Gastrocnemius medialis (tissue), 4 donors: Measurements from ENCODE around the gene NUDT2. TPM values are rescaled to one million over a fixed set of nuclear protein-coding genes. Genes with fewer than 3 reads are reported as not detected.
A peak's percentile ranks its signal among the peaks of the same experiment; 100 is the strongest.

ENCODE experiments used
- ATAC-seq, 2 donors: fragments of 150-250 bp; one replicate each; pipeline ENCODE4 v1.9.1; 2016
- DNase-seq, 2 donors: peaks; one replicate each; pipeline ENCODE4 v3.0.0-alpha.2; 2019
- H3K27ac ChIP-seq, 4 donors: fragments of 200-600 bp; sonication (generic); 1 replicate in 1 of 4; 2 replicates in 3 of 4; pipeline ENCODE4 v1.5.1; 2016 to 2018; ENCODE audit warnings: mild to moderate bottlenecking in 2 of 4, moderate library complexity in 1 of 4
- H3K27me3 ChIP-seq, 3 donors: fragments of 200-600 bp; sonication (generic) in 2 of 3; 1 replicate in 1 of 3; 2 replicates in 2 of 3; pipeline versions ENCODE4 v1.5.1 to v1.6.0; 2016 to 2019; ENCODE audit warnings: mild to moderate bottlenecking in 1 of 3, moderate library complexity in 1 of 3
- H3K36me3 ChIP-seq, 2 donors: fragments of 200-600 bp; sonication (generic) in 1 of 2; one replicate each; pipeline ENCODE4 v1.5.1; 2017 to 2018
- H3K4me1 ChIP-seq, 2 donors: fragments of 200-600 bp; sonication (generic) in 1 of 2; one replicate each; pipeline ENCODE4 v1.5.1; 2016 to 2017; ENCODE audit warnings: mild to moderate bottlenecking in 2 of 2
- H3K4me3 ChIP-seq, 4 donors: fragments of 200-600 bp; sonication (generic) in 3 of 4; 1 replicate in 1 of 4; 2 replicates in 3 of 4; pipeline ENCODE4 v1.5.1; 2016 to 2019; ENCODE audit warnings: mild to moderate bottlenecking in 2 of 4
- H3K9me3 ChIP-seq, 3 donors: fragments of 200-600 bp; sonication (generic) in 2 of 3; 1 replicate in 1 of 3; 2 replicates in 2 of 3; pipeline ENCODE4 v1.5.1; 2016 to 2019
- POLR2A ChIP-seq, 2 donors: fragments of 450-650 bp; IDR thresholded peaks; one replicate each; pipeline ENCODE4 v1.6.1; 2017; ENCODE audit warnings: antibody characterized with exemption in 2 of 2, mild to moderate bottlenecking in 2 of 2, moderate library complexity in 2 of 2
- in situ Hi-C, 4 donors: fragments of 200-750 bp; cut with MboI; loops; one replicate each; pipeline versions ENCODE4 v1.15.0 to v1.8.0; 2017; ENCODE audit warnings: low sequenced_read_pairs in 4 of 4
- intact Hi-C: fragments of 100-400 bp; cut with DNase I; formaldehyde crosslinking; loops from one replicate; pipeline ENCODE4 v1.15.1; 2023; ENCODE audit warnings: low total_unique reads
- total RNA-seq, 4 donors: library from RNA; depleted of rRNA; stranded (reverse); fragments of >200 nt; gene quantifications; one replicate each; pipeline versions ENCODE4 v1.1.0 to v1.2.3, GENCODE V29; 2016
- TF ChIP-seq, protein P1 (sequence below), 5 experiments: fragments of 450-650 bp in 3 of 5; fragments of 200-600 bp in 2 of 5; sonication (generic) in 2 of 5; IDR thresholded peaks in 4 of 5; conservative IDR thresholded peaks in 1 of 5; 1 replicate in 4 of 5; 2 replicates in 1 of 5; pipeline ENCODE4 v1.5.1; 2016 to 2019; ENCODE audit warnings: antibody characterized with exemption in 5 of 5, mild to moderate bottlenecking in 3 of 5, moderate library complexity in 3 of 5

NUDT2 gene
- total RNA-seq, 4 donors from 2014 or later = 8.2 to 19.9 (median 16.1) TPM

DNA sequence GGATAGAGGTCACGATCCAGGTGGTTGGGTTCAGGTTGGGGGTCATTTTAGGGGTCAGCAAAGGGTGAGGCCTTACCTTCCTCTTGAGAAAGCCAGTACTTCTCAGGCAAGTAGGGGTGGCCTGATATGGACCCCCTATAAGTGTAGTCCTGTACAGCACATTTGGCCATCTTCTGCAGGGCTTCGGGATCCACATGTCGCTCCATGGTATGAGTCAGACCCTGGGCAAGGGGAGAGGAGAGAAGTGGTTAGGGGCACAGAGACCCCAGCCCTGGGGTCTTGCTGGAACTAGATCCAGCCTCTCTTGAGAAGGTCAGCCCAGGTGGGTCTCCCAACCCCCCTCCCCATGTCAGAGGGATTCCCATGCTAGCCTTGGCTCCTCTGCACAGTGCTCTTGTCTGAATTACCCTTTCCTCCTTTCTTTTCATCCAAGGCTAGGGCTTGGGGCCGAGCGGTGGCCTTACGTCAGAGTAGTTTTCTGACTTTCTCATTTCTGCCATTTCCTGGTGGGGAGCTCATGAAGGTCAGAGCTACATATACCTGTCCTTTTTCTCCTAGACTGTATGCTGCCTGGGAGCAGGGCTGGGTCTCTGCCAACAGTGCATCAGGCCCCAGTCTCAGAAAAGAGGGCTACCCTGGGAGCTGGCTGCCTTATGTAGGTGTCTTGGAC is 56.3 kb downstream of the NUDT2 start:
- Histone ChIP-seq H3K4me3 (no peak overlapping the region), H3K36me3 (no peaks in the 10 kb centered on the region), H3K27me3 (no peaks in the 10 kb centered on the region), H3K27ac (no peak overlapping the region), H3K4me1 (peaks cover 5 to 10% of the 10 kb centered on the region in 2 donors), H3K9me3 (no peaks in the 10 kb centered on the region)
- in situ Hi-C loops = no loop called here
- intact Hi-C loops = no loop called here
- DNase-seq (no peak), ATAC-seq (no peak)
- TF ChIP-seq, protein P1, sequence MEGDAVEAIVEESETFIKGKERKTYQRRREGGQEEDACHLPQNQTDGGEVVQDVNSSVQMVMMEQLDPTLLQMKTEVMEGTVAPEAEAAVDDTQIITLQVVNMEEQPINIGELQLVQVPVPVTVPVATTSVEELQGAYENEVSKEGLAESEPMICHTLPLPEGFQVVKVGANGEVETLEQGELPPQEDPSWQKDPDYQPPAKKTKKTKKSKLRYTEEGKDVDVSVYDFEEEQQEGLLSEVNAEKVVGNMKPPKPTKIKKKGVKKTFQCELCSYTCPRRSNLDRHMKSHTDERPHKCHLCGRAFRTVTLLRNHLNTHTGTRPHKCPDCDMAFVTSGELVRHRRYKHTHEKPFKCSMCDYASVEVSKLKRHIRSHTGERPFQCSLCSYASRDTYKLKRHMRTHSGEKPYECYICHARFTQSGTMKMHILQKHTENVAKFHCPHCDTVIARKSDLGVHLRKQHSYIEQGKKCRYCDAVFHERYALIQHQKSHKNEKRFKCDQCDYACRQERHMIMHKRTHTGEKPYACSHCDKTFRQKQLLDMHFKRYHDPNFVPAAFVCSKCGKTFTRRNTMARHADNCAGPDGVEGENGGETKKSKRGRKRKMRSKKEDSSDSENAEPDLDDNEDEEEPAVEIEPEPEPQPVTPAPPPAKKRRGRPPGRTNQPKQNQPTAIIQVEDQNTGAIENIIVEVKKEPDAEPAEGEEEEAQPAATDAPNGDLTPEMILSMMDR (IDR thresholded peaks at IDR 0.05 in 4 of 5, conservative IDR thresholded peaks at IDR 0.05 in 1 of 5) = no peak
- TF ChIP-seq POLR2A (IDR thresholded peaks at IDR 0.05) = no peak

DNA sequence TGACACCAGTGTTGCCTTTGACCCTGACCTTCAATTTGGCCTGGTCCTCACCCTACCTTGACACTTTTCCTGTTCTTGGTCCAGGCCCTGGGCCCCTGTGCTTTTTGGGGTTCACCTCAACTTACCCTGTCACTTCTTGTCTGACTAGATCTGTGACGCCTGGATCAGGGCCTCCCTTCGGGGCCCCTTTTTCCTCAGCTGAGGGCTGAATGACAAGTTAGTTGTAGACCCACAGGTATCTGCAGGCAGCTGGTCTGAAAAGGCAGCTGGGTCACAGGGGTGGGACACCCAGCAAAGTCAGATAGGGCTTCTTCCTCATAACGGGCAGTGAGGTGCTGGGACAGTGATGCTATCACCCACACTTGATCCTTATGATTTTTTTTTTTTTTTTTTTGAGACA is 57.3 kb downstream of the NUDT2 start:
- Histone ChIP-seq H3K27ac (no peak overlapping the region), H3K9me3 (no peaks in the 10 kb centered on the region), H3K27me3 (no peaks in the 10 kb centered on the region), H3K36me3 (no peaks in the 10 kb centered on the region), H3K4me3 (no peak overlapping the region), H3K4me1 (peaks cover 0 to under 1% of the 10 kb centered on the region in 2 donors)
- no peak for DNase-seq
- intact Hi-C loops = no loop called here
- no peak for ATAC-seq
- in situ Hi-C loops = no loop called here
- TF ChIP-seq POLR2A (IDR thresholded peaks at IDR 0.05) = no peak
- TF ChIP-seq, protein P1 (IDR thresholded peaks at IDR 0.05 in 4 of 5, conservative IDR thresholded peaks at IDR 0.05 in 1 of 5) = no peak

DNA sequence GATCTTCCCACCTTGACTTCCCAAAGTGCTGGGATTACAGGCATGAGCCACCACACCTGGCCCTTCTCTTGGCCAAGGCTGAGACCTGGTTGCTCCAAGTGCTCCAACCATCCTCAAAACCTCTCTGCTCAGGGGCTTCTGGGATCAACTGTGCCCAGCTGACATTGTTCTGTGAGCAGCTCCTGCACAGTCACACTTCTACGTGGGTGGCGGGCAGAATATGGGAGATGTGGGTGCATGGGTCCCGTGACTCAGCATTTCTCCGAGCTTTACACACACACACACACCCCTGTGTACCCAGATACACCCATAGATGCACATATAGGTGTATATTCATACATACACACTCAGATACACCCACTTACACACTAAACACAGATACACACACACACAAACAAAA is 57.9 kb downstream of the NUDT2 start:
- intact Hi-C loops (no loop called here), in situ Hi-C loops (no loop called here)
- no peak overlapping the region for H3K4me3 ChIP-seq
- DNase-seq (no peak), ATAC-seq (no peak)
- TF ChIP-seq, protein P1 (IDR thresholded peaks at IDR 0.05 in 4 of 5, conservative IDR thresholded peaks at IDR 0.05 in 1 of 5) = no peak
- TF ChIP-seq POLR2A (IDR thresholded peaks at IDR 0.05) = no peak
- H3K36me3 ChIP-seq = no peaks in the 10 kb centered on the region
- no peaks in the 10 kb centered on the region for H3K9me3 ChIP-seq
- H3K27me3 ChIP-seq = no peaks in the 10 kb centered on the region
- no peak overlapping the region for H3K27ac ChIP-seq
- no peaks in the 10 kb centered on the region for H3K4me1 ChIP-seq

DNA sequence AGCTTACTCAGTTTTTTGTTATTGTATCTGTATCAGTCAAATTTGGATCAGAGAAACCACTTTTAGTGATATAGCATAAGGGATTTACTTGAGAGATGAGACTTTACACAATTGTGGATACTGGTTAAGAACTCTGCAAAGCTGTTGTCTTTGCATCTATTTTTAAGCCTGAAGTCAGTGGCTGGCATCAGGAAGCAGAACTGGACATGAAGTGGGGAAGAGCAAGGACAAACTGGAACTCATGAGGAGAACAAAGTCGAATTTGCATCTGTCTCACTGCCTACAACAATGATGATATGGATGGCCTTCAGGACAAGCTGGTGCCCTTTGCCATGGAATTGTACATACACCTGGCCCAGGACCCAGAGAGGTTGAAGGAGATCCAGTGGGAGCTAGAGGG is 63.1 kb downstream of the NUDT2 start:
- Histone ChIP-seq H3K4me1 (no peaks in the 10 kb centered on the region), H3K36me3 (no peaks in the 10 kb centered on the region), H3K9me3 (no peaks in the 10 kb centered on the region), H3K27me3 (no peaks in the 10 kb centered on the region), H3K4me3 (no peak overlapping the region), H3K27ac (no peak overlapping the region)
- intact Hi-C loops (no loop called here), in situ Hi-C loops (no loop called here)
- peak in 1 of 2 donors; percentile 48 for ATAC-seq
- TF ChIP-seq, protein P1 (IDR thresholded peaks at IDR 0.05 in 4 of 5, conservative IDR thresholded peaks at IDR 0.05 in 1 of 5) = no peak
- no peak for TF ChIP-seq POLR2A (IDR thresholded peaks at IDR 0.05)
- no peak for DNase-seq

Other genes with a start within 250 kb of the NUDT2 start
- gene DCAF12, start 202.9 kb upstream of the NUDT2 start, total RNA-seq = 10 to 100 TPM; 19.4 to 33.7 (median 26.7) TPM
- 100 to 1,000 TPM in 1 of 4 donors, 10 to 100 TPM in 3; 69.5 to 162 (median 90.8) TPM for gene UBAP1, start 150.5 kb upstream of the NUDT2 start, total RNA-seq
- under 1 TPM; 0.13 to 0.68 (median 0.50) TPM for gene KIF24, start 301 bp upstream of the NUDT2 start, total RNA-seq
- 100 to 1,000 TPM in 1 of 4 donors, 10 to 100 TPM in 2, 1 to 10 TPM in 1; 8.6 to 149 (median 49.5) TPM for gene MYORG, start 47.3 kb downstream of the NUDT2 start, total RNA-seq
- gene FAM219A, start 129.0 kb downstream of the NUDT2 start, total RNA-seq = 10 to 100 TPM; 29.5 to 58.4 (median 41.8) TPM
- gene DNAI1, start 129.2 kb downstream of the NUDT2 start, total RNA-seq = under 1 TPM in 1 of 4 donors, not detected in 3; 0.49 TPM
- under 1 TPM in 1 of 4 donors, not detected in 3; 0.65 TPM for gene ENHO, start 193.4 kb downstream of the NUDT2 start, total RNA-seq